ENCODE results near the gene SIRT1. TPM values are rescaled to one million over a fixed set of nuclear protein-coding genes. Genes with fewer than 3 reads are reported as not detected.
A peak's percentile ranks its signal among the peaks of the same experiment; 100 is the strongest.

The SIRT1 gene
- total RNA-seq, 1 donor from 2014 or later = 11.8 TPM

DNA sequence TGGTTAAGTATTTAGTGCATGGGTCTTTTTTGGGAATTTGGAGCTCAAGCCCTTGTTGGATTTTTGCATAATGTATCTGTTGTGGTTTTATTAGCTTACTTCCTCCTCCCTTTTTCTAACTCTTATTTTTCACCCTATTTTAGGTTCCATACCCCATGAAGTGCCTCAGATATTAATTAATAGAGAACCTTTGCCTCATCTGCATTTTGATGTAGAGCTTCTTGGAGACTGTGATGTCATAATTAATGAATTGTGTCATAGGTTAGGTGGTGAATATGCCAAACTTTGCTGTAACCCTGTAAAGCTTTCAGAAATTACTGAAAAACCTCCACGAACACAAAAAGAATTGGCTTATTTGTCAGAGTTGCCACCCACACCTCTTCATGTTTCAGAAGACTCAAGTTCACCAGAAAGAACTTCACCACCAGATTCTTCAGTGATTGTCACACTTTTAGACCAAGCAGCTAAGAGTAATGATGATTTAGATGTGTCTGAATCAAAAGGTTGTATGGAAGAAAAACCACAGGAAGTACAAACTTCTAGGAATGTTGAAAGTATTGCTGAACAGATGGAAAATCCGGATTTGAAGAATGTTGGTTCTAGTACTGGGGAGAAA, 28.0 kb downstream of the SIRT1 start:
- no peak overlapping the region for H3K4me3 Mint-ChIP-seq (ENCODE audit: unreplicated experiment)
- no peak overlapping the region for H3K27ac Mint-ChIP-seq (ENCODE audit: unreplicated experiment)
- peaks cover 52% of the 10 kb centered on the region for H3K36me3 ChIP-seq (ENCODE audit: insufficient read depth, low read length)

DNA sequence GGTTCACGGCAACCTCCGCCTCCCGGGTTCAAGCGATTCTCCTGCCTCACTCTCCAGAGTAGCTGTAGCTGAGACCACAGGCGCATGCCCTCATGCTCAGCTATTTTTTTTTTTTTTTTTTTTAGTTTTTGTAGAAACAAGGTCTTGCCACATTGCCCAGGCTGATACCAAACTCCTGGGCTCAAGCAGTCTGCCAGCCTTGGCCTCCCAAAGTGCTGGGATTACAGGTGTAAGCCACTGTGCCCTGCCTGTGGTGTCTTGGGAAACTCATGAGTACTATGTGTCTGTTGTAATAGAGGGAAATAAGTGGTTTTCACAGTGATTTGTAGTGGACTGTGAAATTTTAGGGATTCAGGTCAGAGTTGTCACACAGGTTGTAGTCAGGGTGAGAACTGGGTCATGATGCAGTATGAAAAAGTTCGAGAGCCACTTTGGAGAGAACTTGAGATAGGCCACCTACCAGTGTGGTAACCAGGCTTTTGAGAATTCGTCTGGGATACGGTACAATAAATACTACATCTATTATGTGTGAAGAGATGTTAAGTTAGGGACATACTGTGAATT, 30.4 kb downstream of the SIRT1 start:
- Mint-ChIP-seq H3K4me3 (ENCODE audit: unreplicated experiment) (no peak overlapping the region), H3K27me3 (ENCODE audit: low read depth, unreplicated experiment) (no peaks in the 10 kb centered on the region), H3K9me3 (ENCODE audit: unreplicated experiment) (no peaks in the 10 kb centered on the region), H3K36me3 (ENCODE audit: low read depth, unreplicated experiment) (peaks cover 6% of the 10 kb centered on the region), H3K27ac (ENCODE audit: unreplicated experiment) (no peak overlapping the region), H3K4me1 (ENCODE audit: low read depth, unreplicated experiment) (peaks cover 12% of the 10 kb centered on the region)
- Histone ChIP-seq H3K27ac (ENCODE audit: low read depth, low read length) (no peak overlapping the region), H3K4me2 (ENCODE audit: low read length) (no peak overlapping the region), H3K9me3 (ENCODE audit: insufficient read depth, low read depth, low read length) (no peaks in the 10 kb centered on the region), H4K20me1 (ENCODE audit: insufficient read depth, low read length) (peaks cover 19% of the 10 kb centered on the region), H3K9ac (ENCODE audit: low read length) (no peak overlapping the region), H3K27me3 (ENCODE audit: insufficient read depth, low read length) (no peaks in the 10 kb centered on the region), H3K36me3 (ENCODE audit: insufficient read depth, low read length) (peaks cover 32% of the 10 kb centered on the region), H3K4me1 (ENCODE audit: insufficient read depth, low read length) (no peaks in the 10 kb centered on the region), H3K79me2 (ENCODE audit: insufficient read depth, low read length) (peaks cover 3% of the 10 kb centered on the region), H3K4me3 (ENCODE audit: insufficient read depth, low read depth, low read length) (no peak overlapping the region), H2AFZ (ENCODE audit: low read depth, low read length) (no peak overlapping the region)
- no peak for FAIRE-seq
- TF ChIP-seq EZH2 (IDR thresholded peaks at IDR 0.05; ENCODE audit: insufficient read depth, low read length) = no peak
- TF ChIP-seq, protein P1, sequence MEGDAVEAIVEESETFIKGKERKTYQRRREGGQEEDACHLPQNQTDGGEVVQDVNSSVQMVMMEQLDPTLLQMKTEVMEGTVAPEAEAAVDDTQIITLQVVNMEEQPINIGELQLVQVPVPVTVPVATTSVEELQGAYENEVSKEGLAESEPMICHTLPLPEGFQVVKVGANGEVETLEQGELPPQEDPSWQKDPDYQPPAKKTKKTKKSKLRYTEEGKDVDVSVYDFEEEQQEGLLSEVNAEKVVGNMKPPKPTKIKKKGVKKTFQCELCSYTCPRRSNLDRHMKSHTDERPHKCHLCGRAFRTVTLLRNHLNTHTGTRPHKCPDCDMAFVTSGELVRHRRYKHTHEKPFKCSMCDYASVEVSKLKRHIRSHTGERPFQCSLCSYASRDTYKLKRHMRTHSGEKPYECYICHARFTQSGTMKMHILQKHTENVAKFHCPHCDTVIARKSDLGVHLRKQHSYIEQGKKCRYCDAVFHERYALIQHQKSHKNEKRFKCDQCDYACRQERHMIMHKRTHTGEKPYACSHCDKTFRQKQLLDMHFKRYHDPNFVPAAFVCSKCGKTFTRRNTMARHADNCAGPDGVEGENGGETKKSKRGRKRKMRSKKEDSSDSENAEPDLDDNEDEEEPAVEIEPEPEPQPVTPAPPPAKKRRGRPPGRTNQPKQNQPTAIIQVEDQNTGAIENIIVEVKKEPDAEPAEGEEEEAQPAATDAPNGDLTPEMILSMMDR (IDR thresholded peaks at IDR 0.05; ENCODE audit: insufficient read depth, low read depth, low read length) = no peak
- no peak for DNase-seq (ENCODE audit: low read depth)

More for the DNA sequence above, 28.0 kb downstream of the SIRT1 start:
- Mint-ChIP-seq H3K4me1 (ENCODE audit: low read depth, unreplicated experiment) (peaks cover 12% of the 10 kb centered on the region), H3K9me3 (ENCODE audit: unreplicated experiment) (no peaks in the 10 kb centered on the region), H3K36me3 (ENCODE audit: low read depth, unreplicated experiment) (peaks cover 6% of the 10 kb centered on the region), H3K27me3 (ENCODE audit: low read depth, unreplicated experiment) (no peaks in the 10 kb centered on the region)
- Histone ChIP-seq H3K79me2 (ENCODE audit: insufficient read depth, low read length) (peaks cover 3% of the 10 kb centered on the region), H3K27me3 (ENCODE audit: insufficient read depth, low read length) (no peaks in the 10 kb centered on the region), H4K20me1 (ENCODE audit: insufficient read depth, low read length) (peaks cover 19% of the 10 kb centered on the region), H2AFZ (ENCODE audit: low read depth, low read length) (no peak overlapping the region), H3K27ac (ENCODE audit: low read depth, low read length) (no peak overlapping the region), H3K4me1 (ENCODE audit: insufficient read depth, low read length) (no peaks in the 10 kb centered on the region), H3K9ac (ENCODE audit: low read length) (no peak overlapping the region), H3K4me3 (ENCODE audit: insufficient read depth, low read depth, low read length) (no peak overlapping the region), H3K4me2 (ENCODE audit: low read length) (no peak overlapping the region), H3K9me3 (ENCODE audit: insufficient read depth, low read depth, low read length) (no peaks in the 10 kb centered on the region)
- no peak for TF ChIP-seq EZH2 (IDR thresholded peaks at IDR 0.05; ENCODE audit: insufficient read depth, low read length)
- TF ChIP-seq, protein P1 (IDR thresholded peaks at IDR 0.05; ENCODE audit: insufficient read depth, low read depth, low read length) = no peak
- FAIRE-seq = no peak
- peak; percentile 81 for DNase-seq (ENCODE audit: low read depth)

DNA sequence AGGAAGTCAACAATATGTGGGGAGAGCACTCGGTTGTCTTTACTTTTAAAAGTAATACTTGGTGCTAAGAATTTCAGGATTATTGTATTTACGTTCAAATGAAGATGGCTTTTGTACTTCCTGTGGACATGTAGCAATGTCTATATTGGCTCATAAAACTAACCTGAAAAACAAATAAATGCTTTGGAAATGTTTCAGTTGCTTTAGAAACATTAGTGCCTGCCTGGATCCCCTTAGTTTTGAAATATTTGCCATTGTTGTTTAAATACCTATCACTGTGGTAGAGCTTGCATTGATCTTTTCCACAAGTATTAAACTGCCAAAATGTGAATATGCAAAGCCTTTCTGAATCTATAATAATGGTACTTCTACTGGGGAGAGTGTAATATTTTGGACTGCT, 32.7 kb downstream of the SIRT1 start:
- H4K20me1 ChIP-seq (ENCODE audit: insufficient read depth, low read length) = peaks cover 19% of the 10 kb centered on the region
- peaks cover 3% of the 10 kb centered on the region for H3K79me2 ChIP-seq (ENCODE audit: insufficient read depth, low read length)
- Mint-ChIP-seq H3K27ac (ENCODE audit: unreplicated experiment) (no peak overlapping the region), H3K4me1 (ENCODE audit: low read depth, unreplicated experiment) (peaks cover 10% of the 10 kb centered on the region), H3K27me3 (ENCODE audit: low read depth, unreplicated experiment) (no peaks in the 10 kb centered on the region), H3K9me3 (ENCODE audit: unreplicated experiment) (no peaks in the 10 kb centered on the region), H3K36me3 (ENCODE audit: low read depth, unreplicated experiment) (peaks cover 7% of the 10 kb centered on the region), H3K4me3 (ENCODE audit: unreplicated experiment) (no peak overlapping the region)
- H2AFZ ChIP-seq (ENCODE audit: low read depth, low read length) = no peak overlapping the region
- no peak for DNase-seq (ENCODE audit: low read depth)
- H3K9me3 ChIP-seq (ENCODE audit: insufficient read depth, low read depth, low read length) = no peaks in the 10 kb centered on the region
- no peak overlapping the region for H3K27ac ChIP-seq (ENCODE audit: low read depth, low read length)
- no peak overlapping the region for H3K9ac ChIP-seq (ENCODE audit: low read length)
- peaks cover 29% of the 10 kb centered on the region for H3K36me3 ChIP-seq (ENCODE audit: insufficient read depth, low read length)
- H3K4me2 ChIP-seq (ENCODE audit: low read length) = no peak overlapping the region
- TF ChIP-seq, protein P1 (IDR thresholded peaks at IDR 0.05; ENCODE audit: insufficient read depth, low read depth, low read length) = no peak
- TF ChIP-seq EZH2 (IDR thresholded peaks at IDR 0.05; ENCODE audit: insufficient read depth, low read length) = no peak
- no peaks in the 10 kb centered on the region for H3K4me1 ChIP-seq (ENCODE audit: insufficient read depth, low read length)
- H3K27me3 ChIP-seq (ENCODE audit: insufficient read depth, low read length) = no peaks in the 10 kb centered on the region
- H3K4me3 ChIP-seq (ENCODE audit: insufficient read depth, low read depth, low read length) = no peak overlapping the region
- no peak for FAIRE-seq

Measured in astrocyte (in vitro differentiated cells and primary cell).